Karpas-422 (cell line): ENCODE measurements around the gene KHDC1. TPM values are rescaled to one million over a fixed set of nuclear protein-coding genes. Genes with fewer than 3 reads are reported as not detected.
"Not testable (repeated sequence)": the region's sequence is repeated elsewhere in the genome, so short reads cannot be mapped to it uniquely, and the experiment has no call there.

Experiments
- DNase-seq: peaks from one replicate; pipeline ENCODE4 v3.0.0-alpha.2; 2015
- H2AFZ ChIP-seq: fragments of 200-600 bp; sonication (generic); 2 replicates; pipeline ENCODE4 v1.6.1; 2014; ENCODE audit warnings: antibody characterized with exemption, low read length, mixed read lengths
- H3K27ac ChIP-seq: fragments of 200-600 bp; sonication (generic); 2 replicates; pipeline ENCODE4 v1.5.1; 2014; ENCODE audit warnings: mild to moderate bottlenecking, low read length, moderate library complexity
- H3K27me3 ChIP-seq: fragments of 200-600 bp; sonication (generic); 2 replicates; pipeline ENCODE4 v1.6.1; 2014; ENCODE audit warnings: low read length, mixed read lengths
- H3K36me3 ChIP-seq: fragments of 200-600 bp; sonication (generic); 2 replicates; pipeline ENCODE4 v1.6.1; 2014; ENCODE audit warnings: low read length, mixed read lengths; ENCODE audit not compliant: insufficient read depth
- H3K4me1 ChIP-seq: fragments of 200-600 bp; sonication (generic); 2 replicates; pipeline ENCODE4 v1.6.1; 2014; ENCODE audit warnings: mild to moderate bottlenecking, low read length, mixed read lengths
- H3K4me2 ChIP-seq: fragments of 200-600 bp; sonication (generic); 2 replicates; pipeline ENCODE4 v1.6.1; 2014; ENCODE audit warnings: low read length, low read depth, mild to moderate bottlenecking; ENCODE audit not compliant: poor library complexity, severe bottlenecking
- H3K4me3 ChIP-seq: fragments of 200-600 bp; sonication (generic); 2 replicates; pipeline ENCODE4 v1.5.1; 2014; ENCODE audit warnings: mild to moderate bottlenecking, antibody characterized with exemption, low read length, mixed read lengths
- H3K79me2 ChIP-seq: fragments of 200-600 bp; sonication (generic); 2 replicates; pipeline ENCODE4 v1.6.1; 2014; ENCODE audit warnings: mild to moderate bottlenecking, low read length, mixed read lengths
- H3K9ac ChIP-seq: fragments of 200-600 bp; sonication (generic); 2 replicates; pipeline ENCODE4 v1.6.0; 2014; ENCODE audit warnings: low read length
- H3K9me2 ChIP-seq: fragments of 200-600 bp; sonication (generic), shearing (Covaris generic); replicated peaks from 2 replicates; pipeline ENCODE4 v1.6.0; 2014; ENCODE audit warnings: mild to moderate bottlenecking, low read length, moderate library complexity; ENCODE audit not compliant: insufficient read depth
- H3K9me3 ChIP-seq: fragments of 300-700, 200-600 bp; sonication (generic); 2 replicates; pipeline ENCODE4 v1.6.1; 2014; ENCODE audit warnings: low read length, mixed read lengths
- H4K20me1 ChIP-seq: fragments of 200-600 bp; sonication (generic); 2 replicates; pipeline ENCODE4 v1.6.1; 2014; ENCODE audit warnings: mild to moderate bottlenecking, antibody characterized with exemption, low read length, low read depth; ENCODE audit not compliant: insufficient read depth
- total RNA-seq: library from RNA; depleted of rRNA; stranded (reverse); fragments of >200 nt; shearing (Covaris generic); gene quantifications from 2 replicates; pipeline ENCODE4 v1.2.3, GENCODE V29; 2014; ENCODE audit warnings: low replicate concordance

KHDC1 gene
- total RNA-seq, 1 experiment from 2014 or later = 8.2 TPM

GRCh38 chr6:73268896-73269295, 5.9 kb upstream of the KHDC1 start:
- not testable (repeated sequence) for DNase-seq, H3K27ac ChIP-seq, H3K36me3 ChIP-seq

GRCh38 chr6:73264446-73264845, 1.4 kb upstream of the KHDC1 start:
- Histone ChIP-seq H4K20me1 (no peaks in the 10 kb centered on the region), H3K79me2 (peaks cover 54% of the 10 kb centered on the region), H2AFZ (no peak overlapping the region), H3K27ac (no peak overlapping the region), H3K4me3 (peak overlapping the region; percentile 81), H3K4me1 (peaks cover 37% of the 10 kb centered on the region), H3K36me3 (0 out of 2 replicates have a peak, but pooled peaks cover 4% of the 10 kb centered on the region), H3K9me2 (no peaks in the 10 kb centered on the region), H3K4me2 (peak overlapping the region; percentile 84), H3K9ac (peak overlapping the region; percentile 92; the same call in 1 of the 2 replicates), H3K27me3 (no peaks in the 10 kb centered on the region), H3K9me3 (no peaks in the 10 kb centered on the region)
- DNase-seq = no peak

More at GRCh38 chr6:73268896-73269295, 5.9 kb upstream of the KHDC1 start:
- peaks cover 41% of the 10 kb centered on the region for H3K79me2 ChIP-seq
- peaks cover 17% of the 10 kb centered on the region for H3K4me1 ChIP-seq
- not testable (repeated sequence) for H3K4me2 ChIP-seq, H4K20me1 ChIP-seq, H3K9ac ChIP-seq, H3K4me3 ChIP-seq, H3K9me3 ChIP-seq, H3K9me2 ChIP-seq, H2AFZ ChIP-seq, H3K27me3 ChIP-seq

- no peaks in the 10 kb centered on the region for H3K27me3 ChIP-seq
- peak overlapping the region; percentile 63 for H2AFZ ChIP-seq
- no peaks in the 10 kb centered on the region for H4K20me1 ChIP-seq
- H3K4me2 ChIP-seq = peak overlapping the region; percentile 84
- no peaks in the 10 kb centered on the region for H3K9me3 ChIP-seq
- no peaks in the 10 kb centered on the region for H3K9me2 ChIP-seq
- peak overlapping the region; percentile 60; the same call in 1 of the 2 replicates for H3K27ac ChIP-seq
- H3K36me3 ChIP-seq = 0 out of 2 replicates have a peak, but pooled peaks cover 4% of the 10 kb centered on the region
- peak; percentile 59 for DNase-seq
- H3K4me3 ChIP-seq = peak overlapping the region; percentile 81
- H3K79me2 ChIP-seq = peaks cover 54% of the 10 kb centered on the region
- peak overlapping the region; percentile 92 for H3K9ac ChIP-seq
- H3K4me1 ChIP-seq = peaks cover 39% of the 10 kb centered on the region
These were observed 544 bp upstream of the KHDC1 start for GRCh38 chr6:73263570-73263909.

GRCh38 chr6:73258721-73259120, 4.3 kb downstream of the KHDC1 start:
- Histone ChIP-seq H2AFZ (no peak overlapping the region), H3K9ac (no peak overlapping the region), H3K4me2 (no peak overlapping the region), H3K9me3 (no peaks in the 10 kb centered on the region), H3K79me2 (peaks cover 15% of the 10 kb centered on the region), H3K4me1 (peaks cover 21% of the 10 kb centered on the region), H3K27ac (no peak overlapping the region), H3K9me2 (no peaks in the 10 kb centered on the region), H3K4me3 (no peak overlapping the region), H3K27me3 (no peaks in the 10 kb centered on the region), H3K36me3 (no peaks in the 10 kb centered on the region), H4K20me1 (no peaks in the 10 kb centered on the region)
- no peak for DNase-seq

GRCh38 chr6:73254323-73254722, 8.7 kb downstream of the KHDC1 start:
- H4K20me1 ChIP-seq, H2AFZ ChIP-seq, H3K9me3 ChIP-seq, H3K79me2 ChIP-seq, DNase-seq, H3K27ac ChIP-seq, H3K4me1 ChIP-seq, H3K36me3 ChIP-seq, H3K4me2 ChIP-seq, H3K9ac ChIP-seq, H3K4me3 ChIP-seq, H3K27me3 ChIP-seq, H3K9me2 ChIP-seq: not testable (repeated sequence)

GRCh38 chr6:73252703-73253102, 10.3 kb downstream of the KHDC1 start:
- H4K20me1 ChIP-seq = no peaks in the 10 kb centered on the region
- H2AFZ ChIP-seq = no peak overlapping the region
- no peak overlapping the region for H3K27ac ChIP-seq
- DNase-seq = no peak
- no peaks in the 10 kb centered on the region for H3K4me1 ChIP-seq
- H3K79me2 ChIP-seq = no peaks in the 10 kb centered on the region
- H3K4me2 ChIP-seq = no peak overlapping the region
- no peaks in the 10 kb centered on the region for H3K9me3 ChIP-seq
- no peaks in the 10 kb centered on the region for H3K36me3 ChIP-seq
- H3K4me3 ChIP-seq = no peak overlapping the region
- H3K27me3 ChIP-seq = no peaks in the 10 kb centered on the region
- no peak overlapping the region for H3K9ac ChIP-seq
- H3K9me2 ChIP-seq = no peaks in the 10 kb centered on the region

GRCh38 chr6:73250016-73250415, 13.0 kb downstream of the KHDC1 start:
- no peaks in the 10 kb centered on the region for H4K20me1 ChIP-seq
- H3K4me2 ChIP-seq = no peak overlapping the region
- DNase-seq = no peak
- H3K79me2 ChIP-seq = no peaks in the 10 kb centered on the region
- H3K27me3 ChIP-seq = no peaks in the 10 kb centered on the region
- H3K9me3 ChIP-seq = no peaks in the 10 kb centered on the region
- H3K36me3 ChIP-seq = no peaks in the 10 kb centered on the region
- no peak overlapping the region for H3K4me3 ChIP-seq
- no peaks in the 10 kb centered on the region for H3K9me2 ChIP-seq
- H3K4me1 ChIP-seq = no peaks in the 10 kb centered on the region
- H3K27ac ChIP-seq = no peak overlapping the region
- no peak overlapping the region for H2AFZ ChIP-seq
- H3K9ac ChIP-seq = no peak overlapping the region

- Histone ChIP-seq H4K20me1 (no peaks in the 10 kb centered on the region), H3K4me3 (no peak overlapping the region), H2AFZ (no peak overlapping the region), H3K27me3 (no peaks in the 10 kb centered on the region), H3K79me2 (no peaks in the 10 kb centered on the region), H3K36me3 (no peaks in the 10 kb centered on the region), H3K9me2 (no peaks in the 10 kb centered on the region), H3K9me3 (no peaks in the 10 kb centered on the region), H3K27ac (no peak overlapping the region), H3K4me2 (no peak overlapping the region), H3K4me1 (no peaks in the 10 kb centered on the region), H3K9ac (no peak overlapping the region)
- no peak for DNase-seq
These were observed 14.6 kb downstream of the KHDC1 start for GRCh38 chr6:73248192-73248903.
